Naive thymus-derived CD4-positive, alpha-beta T cell (primary cell): ENCODE data around the gene GRIK2. TPM values are rescaled to one million over a fixed set of nuclear protein-coding genes. Genes with fewer than 3 reads are reported as not detected.

Source experiments
- ATAC-seq: fragments of 150-1000 bp; cut with Tn5 transposase; 2 replicates; pipeline ENCODE4 v1.10.0; 2021; ENCODE audit warnings: mild to moderate bottlenecking, moderate library complexity
- CTCF ChIA-PET: fragments of 350-600 bp; sonication (Branson Sonifier 250); formaldehyde crosslinking; loops from one replicate; lab custom pipeline; 2021; ENCODE audit warnings: antibody characterized with exemption; lab: Charles Lee
- POLR2A ChIA-PET: fragments of 350-600 bp; sonication (Branson Sonifier 250); formaldehyde crosslinking; loops from one replicate; lab custom pipeline; 2021; ENCODE audit warnings: antibody characterized with exemption, inconsistent platforms; lab: Charles Lee
- DNase-seq, 9 donors: peaks; one replicate each; pipeline versions ENCODE4 v3.0.0 to v3.0.0-alpha.2; 2020 to 2022; ENCODE audit warnings: mixed read lengths in 1 of 9
- H3K27ac ChIP-seq: one replicate; pipeline ENCODE4 v1.7.0; 2013; ENCODE audit warnings: mild to moderate bottlenecking, low read depth, low read length, moderate library complexity
- H3K27me3 ChIP-seq, 2 donors: one replicate each; pipeline ENCODE4 v1.7.0; 2013; ENCODE audit warnings: low read length in 2 of 2, mild to moderate bottlenecking in 2 of 2, moderate library complexity in 2 of 2; ENCODE audit not compliant: control insufficient read depth in 2 of 2, insufficient read depth in 2 of 2
- H3K36me3 ChIP-seq, 3 experiments: 1 replicate in 2 of 3; 2 replicates in 1 of 3; pipeline ENCODE4 v1.7.0; 2013; ENCODE audit warnings: low read length in 3 of 3, mild to moderate bottlenecking in 3 of 3, moderate library complexity in 1 of 3; ENCODE audit not compliant: insufficient read depth in 3 of 3, control insufficient read depth in 2 of 3
- H3K4me1 ChIP-seq, 2 donors: one replicate each; pipeline ENCODE4 v1.7.0; 2013; ENCODE audit warnings: low read length in 2 of 2, mild to moderate bottlenecking in 2 of 2, moderate library complexity in 1 of 2; ENCODE audit not compliant: control insufficient read depth in 2 of 2, insufficient read depth in 2 of 2
- H3K4me3 ChIP-seq: 2 replicates; pipeline ENCODE4 v1.7.0; 2013; ENCODE audit warnings: mild to moderate bottlenecking, low read length
- H3K9me3 ChIP-seq, 3 experiments: 1 replicate in 2 of 3; 2 replicates in 1 of 3; pipeline ENCODE4 v1.7.0; 2013; ENCODE audit warnings: low read length in 3 of 3; ENCODE audit not compliant: control insufficient read depth in 2 of 3
- H3K27ac Mint-ChIP-seq, 9 donors: one replicate each; pipeline ENCODE4 v1.8.0; 2020 to 2022; ENCODE audit warnings: mixed read lengths in 9 of 9, mild to moderate bottlenecking in 8 of 9, moderate library complexity in 5 of 9, inconsistent platforms in 2 of 9
- H3K27me3 Mint-ChIP-seq, 5 donors: one replicate each; pipeline ENCODE4 v1.8.0; 2021 to 2022; ENCODE audit warnings: mixed read lengths in 5 of 5, mild to moderate bottlenecking in 1 of 5
- H3K36me3 Mint-ChIP-seq, 5 donors: one replicate each; pipeline ENCODE4 v1.8.0; 2020 to 2022; ENCODE audit warnings: mixed read lengths in 5 of 5, mild to moderate bottlenecking in 3 of 5, inconsistent platforms in 1 of 5
- H3K4me1 Mint-ChIP-seq, 7 donors: one replicate each; pipeline ENCODE4 v1.8.0; 2020 to 2022; ENCODE audit warnings: mixed read lengths in 7 of 7, mild to moderate bottlenecking in 3 of 7, inconsistent platforms in 1 of 7
- H3K4me3 Mint-ChIP-seq, 10 donors: one replicate each; pipeline ENCODE4 v1.8.0; 2020 to 2022; ENCODE audit warnings: mild to moderate bottlenecking in 10 of 10, mixed read lengths in 10 of 10, moderate library complexity in 6 of 10, inconsistent platforms in 2 of 10
- H3K9me3 Mint-ChIP-seq, 11 donors: one replicate each; pipeline ENCODE4 v1.8.0; 2020 to 2022; ENCODE audit warnings: mixed read lengths in 11 of 11, mild to moderate bottlenecking in 4 of 11, inconsistent platforms in 1 of 11, moderate library complexity in 1 of 11
- intact Hi-C, 2 donors: fragments of 100-400 bp; cut with micrococcal nuclease; formaldehyde crosslinking; loops; one replicate each; pipeline ENCODE4 v1.15.1; 2023
- polyA plus RNA-seq, 2 donors: library from polyadenylated mRNA; unstranded; fragments of 300-500 nt; fragmentation: Illumina TruSeq; gene quantifications; one replicate each; pipeline ENCODE4 v1.2.3, GENCODE V29; 2021
- total RNA-seq, 6 experiments: library from RNA in 5 of 6; stranded (reverse) in 5 of 6; gene quantifications; 1 replicate in 5 of 6; 2 replicates in 1 of 6; pipeline ENCODE4 v1.2.3 and lab custom pipeline; 2021 to 2026

The GRIK2 gene
- total and polyA plus RNA-seq, 7 experiments from 2014 or later = 0.16 to 0.22 TPM; not detected in 5

- Histone ChIP-seq H3K27ac (no peak overlapping the region), H3K4me1 (no peaks in the 10 kb centered on the region), H3K9me3 (no peaks in the 10 kb centered on the region), H3K4me3 (no peak overlapping the region), H3K36me3 (no peaks in the 10 kb centered on the region), H3K27me3 (peaks cover 0 to 4% of the 10 kb centered on the region in 2 donors)
- Mint-ChIP-seq H3K4me1 (peaks cover 0 to 4% (median 0%) of the 10 kb centered on the region in 7 donors), H3K36me3 (peaks cover 0 to 12% (median 3%) of the 10 kb centered on the region in 5 donors), H3K4me3 (no peak overlapping the region), H3K27ac (no peak overlapping the region), H3K9me3 (peaks cover 2 to 48% (median 13%) of the 10 kb centered on the region in 11 donors), H3K27me3 (peaks cover 49 to 80% (median 59%) of the 10 kb centered on the region in 5 donors)
- ChIA-PET POLR2A (no interaction called here), CTCF (no interaction called here)
- intact Hi-C loops = loop anchor here in 1 of 2 donors (5.0 kb wide), 2 partner anchors 956 to 1791 kb away; no protein-coding TSS in a partner anchor
- ATAC-seq (no peak), DNase-seq (no peak)
Measured at GRCh38 chr6:101403216-101403945, 9.9 kb downstream of the GRIK2 start.

DNA sequence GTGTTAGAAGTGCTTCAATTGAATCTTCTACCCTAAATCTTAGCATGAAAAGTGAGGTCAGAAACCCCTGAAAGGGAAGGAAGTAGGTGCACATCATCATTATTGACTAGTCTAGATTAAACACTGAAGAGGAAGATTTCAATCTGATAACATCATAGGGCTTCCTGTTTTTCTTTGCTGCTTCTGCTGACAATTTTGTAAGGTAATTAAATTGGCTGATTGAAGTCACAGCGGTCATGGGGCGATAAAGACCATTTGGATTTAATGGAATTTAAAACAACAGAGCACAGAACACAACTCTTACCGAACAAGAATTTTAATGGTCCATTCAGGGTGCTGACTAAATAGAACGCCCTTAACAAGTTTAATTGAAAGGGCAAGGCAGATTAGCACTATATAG is 11.3 kb downstream of the GRIK2 start:
- Mint-ChIP-seq H3K9me3 (peaks cover 2 to 35% (median 12%) of the 10 kb centered on the region in 11 donors), H3K27ac (no peak overlapping the region), H3K4me1 (peaks cover 0 to 4% (median 0%) of the 10 kb centered on the region in 7 donors), H3K27me3 (peaks cover 36 to 66% (median 47%) of the 10 kb centered on the region in 5 donors), H3K36me3 (peaks cover 0 to 12% (median 3%) of the 10 kb centered on the region in 5 donors), H3K4me3 (no peak overlapping the region)
- Histone ChIP-seq H3K36me3 (no peaks in the 10 kb centered on the region), H3K4me1 (no peaks in the 10 kb centered on the region), H3K27me3 (peaks cover 0 to 4% of the 10 kb centered on the region in 2 donors), H3K27ac (no peak overlapping the region), H3K4me3 (no peak overlapping the region), H3K9me3 (no peaks in the 10 kb centered on the region)
- ChIA-PET POLR2A (no interaction called here), CTCF (no interaction called here)
- DNase-seq (no peak), ATAC-seq (no peak)
- intact Hi-C loops = loop anchor here in 1 of 2 donors (5.0 kb wide), 2 partner anchors 957 to 1792 kb away; no protein-coding TSS in a partner anchor

DNA sequence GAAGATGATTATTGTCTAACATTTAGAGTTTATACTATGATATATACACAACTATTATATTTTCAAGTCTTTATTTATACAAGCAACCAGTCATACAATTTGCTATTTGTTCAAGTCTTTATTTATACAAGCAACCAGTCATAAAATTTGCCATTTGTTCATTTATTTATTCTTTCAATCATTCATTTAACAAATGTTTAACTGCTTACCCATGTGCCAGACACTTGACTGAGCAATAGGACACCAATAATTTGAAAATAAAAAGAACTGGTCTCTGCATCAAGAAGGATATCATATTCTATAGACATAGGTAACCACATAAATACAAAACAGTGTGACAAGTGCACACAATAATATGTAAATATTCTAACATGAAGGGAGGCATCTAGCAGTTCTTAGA is 20.3 kb downstream of the GRIK2 start:
- no peak overlapping the region for H3K4me3 Mint-ChIP-seq
- no peaks in the 10 kb centered on the region for H3K27me3 ChIP-seq
- H3K9me3 Mint-ChIP-seq = peaks cover 0 to 2% (median 0%) of the 10 kb centered on the region in 11 donors
- no peaks in the 10 kb centered on the region for H3K9me3 ChIP-seq
- ChIA-PET POLR2A (no interaction called here), CTCF (no interaction called here)
- intact Hi-C loops = no loop called here
- no peaks in the 10 kb centered on the region for H3K36me3 Mint-ChIP-seq
- no peaks in the 10 kb centered on the region for H3K27me3 Mint-ChIP-seq
- no peaks in the 10 kb centered on the region for H3K4me1 ChIP-seq
- ATAC-seq (no peak), DNase-seq (no peak)
- peaks cover 0 to 2% (median 0%) of the 10 kb centered on the region in 7 donors for H3K4me1 Mint-ChIP-seq
- no peak overlapping the region for H3K27ac Mint-ChIP-seq
- H3K36me3 ChIP-seq = no peaks in the 10 kb centered on the region
- H3K27ac ChIP-seq = no peak overlapping the region
- no peak overlapping the region for H3K4me3 ChIP-seq

GRCh38 chr6:101417900-101418299 is 24.4 kb downstream of the GRIK2 start:
- Histone ChIP-seq H3K27ac (no peak overlapping the region), H3K36me3 (no peaks in the 10 kb centered on the region), H3K4me1 (no peaks in the 10 kb centered on the region), H3K4me3 (no peak overlapping the region), H3K9me3 (no peaks in the 10 kb centered on the region), H3K27me3 (no peaks in the 10 kb centered on the region)
- H3K27me3 Mint-ChIP-seq = no peaks in the 10 kb centered on the region
- H3K36me3 Mint-ChIP-seq = no peaks in the 10 kb centered on the region
- H3K9me3 Mint-ChIP-seq = peaks cover 0 to 5% (median 0%) of the 10 kb centered on the region in 11 donors
- ChIA-PET CTCF (no interaction called here), POLR2A (no interaction called here)
- ATAC-seq = no peak
- H3K27ac Mint-ChIP-seq = no peak overlapping the region
- no peak overlapping the region for H3K4me3 Mint-ChIP-seq
- intact Hi-C loops = no loop called here
- DNase-seq = no peak
- peaks cover 0 to 2% (median 0%) of the 10 kb centered on the region in 7 donors for H3K4me1 Mint-ChIP-seq

- ChIA-PET CTCF (no interaction called here), POLR2A (no interaction called here)
- Histone ChIP-seq H3K36me3 (no peaks in the 10 kb centered on the region), H3K27ac (no peak overlapping the region), H3K9me3 (no peaks in the 10 kb centered on the region), H3K4me3 (no peak overlapping the region), H3K27me3 (no peaks in the 10 kb centered on the region), H3K4me1 (no peaks in the 10 kb centered on the region)
- intact Hi-C loops = no loop called here
- Mint-ChIP-seq H3K4me3 (no peak overlapping the region), H3K4me1 (no peaks in the 10 kb centered on the region), H3K27me3 (no peaks in the 10 kb centered on the region), H3K9me3 (peaks cover 0 to 21% (median 2%) of the 10 kb centered on the region in 11 donors), H3K27ac (no peak overlapping the region), H3K36me3 (no peaks in the 10 kb centered on the region)
- ATAC-seq (no peak), DNase-seq (no peak)
Measured at GRCh38 chr6:101422251-101422650, 28.7 kb downstream of the GRIK2 start.

DNA sequence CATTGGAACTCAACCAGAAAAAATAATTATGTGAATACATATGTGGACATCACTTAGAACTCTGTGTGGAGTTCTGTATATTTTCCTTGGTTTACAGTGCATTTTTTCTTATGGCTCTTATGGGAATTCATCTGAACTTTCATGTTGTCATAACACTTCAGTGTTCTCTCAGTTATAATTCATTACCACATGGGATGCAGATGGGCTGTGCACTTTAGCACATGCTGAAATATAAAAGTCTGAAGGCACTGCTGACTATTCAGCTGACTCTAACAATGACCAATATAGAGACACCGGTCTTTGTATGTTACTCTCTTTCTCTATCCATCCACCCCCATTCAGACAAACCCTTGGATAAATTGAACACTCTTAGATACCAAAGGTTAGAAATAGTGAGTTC is 29.3 kb downstream of the GRIK2 start:
- H3K4me1 Mint-ChIP-seq = no peaks in the 10 kb centered on the region
- no peak for ATAC-seq
- no peak overlapping the region for H3K4me3 ChIP-seq
- H3K9me3 ChIP-seq = no peaks in the 10 kb centered on the region
- H3K27ac Mint-ChIP-seq = no peak overlapping the region
- ChIA-PET POLR2A (no interaction called here), CTCF (no interaction called here)
- H3K4me3 Mint-ChIP-seq = no peak overlapping the region
- H3K9me3 Mint-ChIP-seq = peaks cover 0 to 21% (median 2%) of the 10 kb centered on the region in 11 donors
- H3K27me3 Mint-ChIP-seq = no peaks in the 10 kb centered on the region
- no peaks in the 10 kb centered on the region for H3K36me3 Mint-ChIP-seq
- intact Hi-C loops = no loop called here
- H3K27ac ChIP-seq = no peak overlapping the region
- DNase-seq = no peak
- no peaks in the 10 kb centered on the region for H3K27me3 ChIP-seq
- H3K4me1 ChIP-seq = no peaks in the 10 kb centered on the region
- no peaks in the 10 kb centered on the region for H3K36me3 ChIP-seq

- no peak overlapping the region for H3K4me3 Mint-ChIP-seq
- Histone ChIP-seq H3K27ac (no peak overlapping the region), H3K27me3 (no peaks in the 10 kb centered on the region), H3K4me3 (no peak overlapping the region), H3K9me3 (no peaks in the 10 kb centered on the region), H3K36me3 (no peaks in the 10 kb centered on the region), H3K4me1 (no peaks in the 10 kb centered on the region)
- H3K9me3 Mint-ChIP-seq = peaks cover 0 to 23% (median 0%) of the 10 kb centered on the region in 11 donors
- DNase-seq = no peak
- no peak for ATAC-seq
- H3K4me1 Mint-ChIP-seq = no peaks in the 10 kb centered on the region
- H3K36me3 Mint-ChIP-seq = no peaks in the 10 kb centered on the region
- no peaks in the 10 kb centered on the region for H3K27me3 Mint-ChIP-seq
- ChIA-PET CTCF (no interaction called here), POLR2A (no interaction called here)
- intact Hi-C loops = no loop called here
- H3K27ac Mint-ChIP-seq = no peak overlapping the region
Measured at GRCh38 chr6:101429270-101429669, 35.8 kb downstream of the GRIK2 start.
